SIG-M5 (cell line): Measurements from ENCODE around the gene TSPOAP1.

Experiments used
- DNase-seq: peaks from one replicate; lab custom pipeline; 2025; lab: John Stamatoyannopoulos, UW

TSPOAP1 gene

DNA sequence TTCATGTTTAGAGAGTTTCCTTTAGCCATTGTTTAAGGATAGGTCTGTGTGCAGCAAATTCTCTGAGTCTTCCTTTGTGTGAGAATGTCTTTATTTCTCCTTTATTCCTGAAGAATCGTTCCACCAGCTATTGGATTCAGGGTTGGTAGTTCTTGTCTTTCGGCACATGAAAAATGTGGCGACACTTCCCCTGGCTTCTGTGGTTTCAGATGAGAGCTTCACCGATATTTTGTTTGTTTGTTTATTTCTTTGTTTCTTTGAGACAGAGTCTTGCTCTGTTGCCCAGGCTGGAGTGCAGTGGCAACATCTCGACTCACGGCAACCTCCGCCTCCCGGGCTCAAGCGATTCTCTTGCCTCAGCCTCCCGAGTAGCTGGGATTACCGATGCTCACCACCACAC is 66.4 kb downstream of the TSPOAP1 start:
- DNase-seq = no peak

DNA sequence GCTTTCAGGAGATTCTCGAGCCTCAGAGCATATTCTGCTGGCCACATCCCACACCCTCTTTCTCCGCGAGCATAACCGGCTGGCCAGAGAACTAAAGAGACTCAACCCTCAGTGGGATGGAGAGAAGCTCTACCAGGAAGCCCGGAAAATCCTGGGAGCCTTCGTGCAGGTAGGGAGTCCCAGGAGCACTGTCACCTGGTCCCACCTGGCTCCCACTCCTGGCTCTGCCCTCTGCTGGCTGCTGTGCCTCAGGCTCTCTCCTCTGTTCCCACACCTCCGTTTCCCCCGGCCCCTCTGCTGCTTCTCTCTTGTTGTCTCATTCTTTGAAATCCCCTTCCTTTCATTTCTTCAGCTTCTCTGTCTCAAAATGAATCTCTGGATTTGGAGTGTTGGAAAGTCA is 73.8 kb downstream of the TSPOAP1 start:
- DNase-seq = no peak

DNA sequence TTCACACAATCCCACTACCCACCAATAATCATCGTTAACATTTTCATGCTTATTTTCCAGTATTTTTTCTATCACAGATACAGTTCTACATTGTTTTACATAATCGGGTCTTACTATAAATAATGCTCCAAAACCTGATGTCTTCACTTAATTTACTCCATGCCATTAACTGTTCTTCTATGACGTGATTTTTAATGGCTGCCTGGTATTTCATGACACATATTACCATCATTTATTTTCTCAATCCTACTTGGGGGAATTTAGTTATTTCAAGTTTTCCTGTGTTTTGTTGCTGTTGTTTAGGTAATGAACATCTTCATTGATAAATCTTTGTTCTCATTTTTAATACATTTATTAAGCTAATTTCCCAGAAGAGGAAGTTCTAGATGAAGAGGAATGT is 75.5 kb downstream of the TSPOAP1 start:
- no peak for DNase-seq

DNA sequence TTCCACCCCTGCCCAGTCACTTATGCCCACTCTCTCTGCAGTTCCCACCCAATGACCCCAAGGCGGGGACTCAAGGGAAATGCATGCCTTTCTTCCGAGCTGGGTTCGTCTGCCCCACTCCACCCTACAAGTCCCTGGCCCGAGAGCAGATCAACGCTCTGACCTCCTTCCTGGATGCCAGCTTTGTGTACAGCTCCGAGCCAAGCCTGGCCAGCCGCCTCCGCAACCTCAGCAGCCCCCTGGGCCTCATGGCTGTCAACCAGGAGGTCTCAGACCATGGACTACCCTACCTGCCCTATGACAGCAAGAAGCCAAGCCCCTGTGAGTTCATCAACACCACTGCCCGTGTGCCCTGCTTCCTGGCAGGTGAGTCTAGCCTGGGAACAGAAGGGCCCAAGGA is 76.5 kb downstream of the TSPOAP1 start:
- DNase-seq = no peak
